Stomach (tissue), 4 donors: ENCODE measurements around the gene SORCS3.

Source experiments
- CTCF ChIP-seq, 7 experiments: fragments of 450-650 bp in 4 of 7; fragments of 200-600 bp in 3 of 7; sonication (generic) in 3 of 7; IDR thresholded peaks; one replicate each; pipeline ENCODE4 v1.5.1; 2016 to 2019; ENCODE audit warnings: antibody characterized with exemption in 7 of 7, control low read depth in 2 of 7, mild to moderate bottlenecking in 1 of 7
- POLR2A ChIP-seq, 4 donors: fragments of 450-650 bp; IDR thresholded peaks; one replicate each; pipeline ENCODE4 v1.6.1; 2016; ENCODE audit warnings: antibody characterized with exemption in 4 of 4, control low read depth in 2 of 4, mild to moderate bottlenecking in 1 of 4, moderate library complexity in 1 of 4
- POLR2AphosphoS5 ChIP-seq, 3 donors: sonication (generic); formaldehyde crosslinking; IDR thresholded peaks; one replicate each; pipeline ENCODE4 v1.6.1; 2016; ENCODE audit warnings: antibody characterized with exemption in 3 of 3

DNA sequence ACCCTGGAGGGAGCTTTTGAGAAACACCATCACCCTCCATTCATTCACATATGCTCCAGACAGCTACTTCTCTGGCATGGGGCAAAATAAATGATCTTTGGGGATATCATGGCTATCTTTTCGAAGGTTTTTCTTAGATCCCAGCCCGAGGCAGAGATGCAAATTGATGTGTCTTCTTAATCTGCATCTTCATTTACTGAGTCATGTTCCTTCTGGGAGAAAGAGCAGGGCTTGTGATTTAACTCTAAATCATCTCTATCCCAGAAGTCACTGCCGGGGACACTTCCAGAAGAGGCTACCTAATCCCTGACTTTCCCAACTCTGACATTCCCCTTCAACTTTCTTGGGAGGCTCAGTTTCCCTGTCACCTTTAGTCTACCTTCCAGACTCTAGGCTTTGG is 90.1 kb downstream of the SORCS3 start:
- TF ChIP-seq CTCF (IDR thresholded peaks at IDR 0.05) (no peak), POLR2AphosphoS5 (IDR thresholded peaks at IDR 0.05) (no peak), POLR2A (IDR thresholded peaks at IDR 0.05) (no peak)
